Muscle of back (tissue), 11 donors: ENCODE data around the gene ZPR1. TPM values are rescaled to one million over a fixed set of nuclear protein-coding genes. Genes with fewer than 3 reads are reported as not detected.

ENCODE experiments used
- DNase-seq, 3 donors: peaks; one replicate each; pipeline versions ENCODE4 v3.0.0 to v3.0.0-alpha.2; 2013
- polyA plus RNA-seq, 10 donors: library from polyadenylated mRNA; unstranded; fragments of 120-200 nt; gene quantifications; one replicate each; pipeline ENCODE4 v1.2.1, GENCODE V29; 2013; ENCODE audit not compliant: insufficient read length in 10 of 10

ZPR1 gene
- polyA plus RNA-seq, 10 donors = 35.7 to 46.6 (median 38.7) TPM

- peak in 1 of 3 donors; percentile 8 for DNase-seq
Measured at GRCh38 chr11:116793772-116794097, 5.9 kb upstream of the ZPR1 start.

- peak in 1 of 3 donors; percentile 38 for DNase-seq
Measured at GRCh38 chr11:116792869-116793771, 5.3 kb upstream of the ZPR1 start.

GRCh38 chr11:116792144-116792868 lies 4.5 kb upstream of the ZPR1 start:
- no peak for DNase-seq

- DNase-seq = no peak
Measured at GRCh38 chr11:116791813-116792143, 4.0 kb upstream of the ZPR1 start, which contains the start of gene APOA5. APOA5 (minus strand) TSS chr11:116791879; CDS start chr11:116791860, 19 bp downstream.

GRCh38 chr11:116791002-116791812 lies 3.4 kb upstream of the ZPR1 start:
- peak; percentile 45 to 78 (median 68) for DNase-seq

- DNase-seq = peak in 1 of 3 donors; percentile 14
Measured at GRCh38 chr11:116790167-116791001, 2.6 kb upstream of the ZPR1 start.

- no peak for DNase-seq
Measured at GRCh38 chr11:116788975-116789374, 1.2 kb upstream of the ZPR1 start.

GRCh38 chr11:116788534-116788933 lies 711 bp upstream of the ZPR1 start:
- peak in 1 of 3 donors; percentile 7 for DNase-seq

GRCh38 chr11:116787436-116787785 lies 412 bp downstream of the ZPR1 start:
- DNase-seq = no peak

GRCh38 chr11:116786966-116787365 lies 857 bp downstream of the ZPR1 start:
- no peak for DNase-seq

- DNase-seq = no peak
Measured at GRCh38 chr11:116786326-116786725, 1.5 kb downstream of the ZPR1 start.

- no peak for DNase-seq
Measured at GRCh38 chr11:116782728-116783127, 5.1 kb downstream of the ZPR1 start.

GRCh38 chr11:116778556-116778955 lies 9.3 kb downstream of the ZPR1 start:
- no peak for DNase-seq

GRCh38 chr11:116777056-116777455 lies 10.8 kb downstream of the ZPR1 start:
- DNase-seq = no peak

GRCh38 chr11:116776522-116776984 lies 11.3 kb downstream of the ZPR1 start:
- DNase-seq = no peak

- DNase-seq = no peak
Measured at GRCh38 chr11:116775975-116776374, 11.8 kb downstream of the ZPR1 start.

GRCh38 chr11:116774661-116775060 lies 13.2 kb downstream of the ZPR1 start:
- no peak for DNase-seq

- no peak for DNase-seq
Measured at GRCh38 chr11:116773203-116774097, 14.4 kb downstream of the ZPR1 start.

- DNase-seq = peak; percentile 84 to 97 (median 90)
Measured at GRCh38 chr11:116772443-116773202, 15.2 kb downstream of the ZPR1 start, which contains the start of gene BUD13. BUD13 (minus strand) TSS chr11:116772987; CDS start chr11:116772964, 23 bp downstream.
